Heart left ventricle (tissue), 16 donors: ENCODE measurements around the gene LGALS7B. TPM values are rescaled to one million over a fixed set of nuclear protein-coding genes. Genes with fewer than 3 reads are reported as not detected.
A peak's percentile ranks its signal among the peaks of the same experiment; 100 is the strongest.

Experiments used
- ATAC-seq, 4 donors: fragments of 200-7000 bp; cut with Tn5 transposase; one replicate each; pipeline ENCODE4 v1.9.1; 2020 to 2022; ENCODE audit warnings: moderate library complexity in 4 of 4, mild to moderate bottlenecking in 3 of 4, moderate number of reproducible peaks in 1 of 4
- DNase-seq, 5 donors: peaks; one replicate each; pipeline ENCODE4 v3.0.0-alpha.2; 2020
- H3K27ac ChIP-seq, 12 donors: fragments of 200-600 bp; sonication (generic) in 4 of 12; one replicate each; pipeline versions ENCODE4 v1.5.0 to v1.8.0; 2016 to 2022; ENCODE audit warnings: mild to moderate bottlenecking in 2 of 12
- H3K27me3 ChIP-seq, 9 donors: fragments of 200-600 bp; sonication (generic) in 2 of 9; one replicate each; pipeline versions ENCODE4 v1.5.1 to v1.8.0; 2016 to 2022; ENCODE audit warnings: mild to moderate bottlenecking in 3 of 9
- H3K36me3 ChIP-seq, 9 donors: fragments of 200-600 bp; sonication (generic) in 2 of 9; one replicate each; pipeline versions ENCODE4 v1.5.0 to v1.8.0; 2018 to 2022; ENCODE audit warnings: mild to moderate bottlenecking in 2 of 9
- H3K4me1 ChIP-seq, 12 donors: fragments of 200-600 bp; sonication (generic) in 4 of 12; one replicate each; pipeline versions ENCODE4 v1.5.0 to v1.8.0; 2016 to 2022; ENCODE audit warnings: mild to moderate bottlenecking in 3 of 12
- H3K4me3 ChIP-seq, 12 donors: fragments of 200-600 bp; sonication (generic) in 4 of 12; one replicate each; pipeline versions ENCODE4 v1.5.0 to v1.8.0; 2017 to 2022; ENCODE audit warnings: mild to moderate bottlenecking in 9 of 12, moderate library complexity in 4 of 12
- H3K9me3 ChIP-seq, 12 donors: fragments of 200-600 bp; sonication (generic) in 4 of 12; one replicate each; pipeline versions ENCODE4 v1.5.0 to v1.8.0; 2016 to 2022; ENCODE audit warnings: mild to moderate bottlenecking in 1 of 12
- CTCF ChIP-seq, 12 donors: fragments of 200-600 bp; sonication (generic) in 4 of 12; IDR thresholded peaks; one replicate each; pipeline versions ENCODE4 v1.5.0 to v1.8.0; 2018 to 2022; ENCODE audit warnings: antibody characterized with exemption in 12 of 12, mild to moderate bottlenecking in 5 of 12
- POLR2A ChIP-seq, 2 donors: fragments of 450-650 bp; IDR thresholded peaks; one replicate each; pipeline ENCODE4 v1.6.1; 2017; ENCODE audit warnings: antibody characterized with exemption in 2 of 2, mild to moderate bottlenecking in 2 of 2, moderate library complexity in 2 of 2
- WGBS, 4 donors: extraction: QIAGEN DNeasy Blood & Tissue Kit in 2 of 4; methylation state at CpG; one replicate each; pipeline versions ENCODE4 v1.1.5 to v1.1.7; 2013 to 2018; 5-methylcytosine and 5-hydroxymethylcytosine counted together
- intact Hi-C, 10 donors: fragments of 100-400 bp; cut with DNase I; formaldehyde crosslinking; loops; one replicate each; pipeline versions ENCODE4 v1.11.1 to v1.14.2; 2022
- polyA plus RNA-seq, 2 donors: library from polyadenylated mRNA; stranded (reverse); fragments of 200-250 nt; gene quantifications; one replicate each; pipeline ENCODE4 v1.2.3, GENCODE V29; 2013
- total RNA-seq, 9 donors: library from RNA; depleted of rRNA in 2 of 9; stranded (reverse); fragments of >200 nt in 2 of 9; fragmentation: NEBNext Ultra II Directional in 3 of 9; extraction: Animal tissue kit (Norgen Biotek cat#: 25700) in 3 of 9; gene quantifications; one replicate each; pipeline versions ENCODE4 v1.1.0 to v1.2.4, GENCODE V29; 2016 to 2023
- donor health status: ischemic (EF 13 %, LVEDD 7.1; RV severe dilation, severe dysfunction).
- donor health status: healthy with polysubstance abuse.
- donor health status: DM: no; HTN: yes; CAD: no.
- donor health status: DM: no; HTN: no; CAD: no.
- donor health status: ischemic (EF 25% LVEDD 6.9; RV normal size, moderate dysfunction).
- donor health status: ischemic (EF 25% LVEDD 5.7; RV mildly dilated, moderate dysfunction).
- donor health status: healthy.
- donor health status: DM: yes; HTN: yes; CAD: no.
- donor health status: ischemic (EF 35%, LVEDD 5.7; RV mildly dilated, moderate dysfunction).
- donor health status: nonischemic (EF 11% LVEDD 7.7; RV severe dilation, severe dysfunction).
- donor health status: DM: yes; HTN: yes; CAD: no.
- donor health status: PGD.
- donor health status: ischemic (EF 29% LVEDD 5.4; RV normal size, mild dysfunction).
- donor health status: nonischemic (EF 23%, LVEDD 6.1; RV moderate dilation, normal function).

The LGALS7B gene
- total and polyA plus RNA-seq, 11 donors: not detected

DNA sequence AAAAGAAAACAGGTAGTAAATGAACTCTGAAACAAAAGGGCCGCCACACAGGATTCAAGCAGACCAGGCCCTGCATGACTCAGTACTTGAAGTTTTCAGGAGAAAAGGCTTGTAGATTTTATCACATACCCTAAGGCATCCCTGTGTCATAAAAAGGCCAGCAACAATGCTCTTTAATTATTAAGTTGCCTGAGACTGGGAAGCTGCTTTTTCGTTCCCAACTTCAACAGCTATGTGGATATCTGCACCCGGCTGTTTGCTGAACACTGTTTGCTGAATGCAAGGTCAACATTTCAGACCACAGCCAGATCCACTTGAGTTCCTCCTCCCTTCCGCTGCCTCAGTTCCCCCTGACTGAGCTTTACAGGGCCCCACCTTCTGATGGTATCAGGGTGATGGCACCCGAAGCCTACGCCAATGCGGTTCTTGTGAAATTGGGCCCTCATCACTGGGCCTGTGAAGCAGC, 48.7 kb downstream of the LGALS7B start:
- H3K27ac ChIP-seq: no peak overlapping the region
- H3K27me3 ChIP-seq: no peaks in the 10 kb centered on the region
- peaks cover 0 to 18% (median 1%) of the 10 kb centered on the region in 12 donors for H3K4me1 ChIP-seq
- DNase-seq (peak in 1 of 5 donors; percentile 9), ATAC-seq (no peak)
- H3K36me3 ChIP-seq: peaks cover 7 to 83% (median 75%) of the 10 kb centered on the region in 9 donors
- intact Hi-C loops: loop anchor here in 6 of 10 donors (5.0 to 10.0 kb wide), 6 partner anchors 57 to 203 kb away; partner anchors contain the start of genes NFKBIB (in 1 of the 6) and SIRT2 (in 1 of the 6)
- WGBS, 4 donors: 86 to 93% (median 92%) methylated on average over 7 of the region's 7 CpGs
- H3K4me3 ChIP-seq: no peak overlapping the region
- TF ChIP-seq POLR2A (IDR thresholded peaks at IDR 0.05): no peak
- no peak for TF ChIP-seq CTCF (IDR thresholded peaks at IDR 0.05)
- H3K9me3 ChIP-seq: no peaks in the 10 kb centered on the region

DNA sequence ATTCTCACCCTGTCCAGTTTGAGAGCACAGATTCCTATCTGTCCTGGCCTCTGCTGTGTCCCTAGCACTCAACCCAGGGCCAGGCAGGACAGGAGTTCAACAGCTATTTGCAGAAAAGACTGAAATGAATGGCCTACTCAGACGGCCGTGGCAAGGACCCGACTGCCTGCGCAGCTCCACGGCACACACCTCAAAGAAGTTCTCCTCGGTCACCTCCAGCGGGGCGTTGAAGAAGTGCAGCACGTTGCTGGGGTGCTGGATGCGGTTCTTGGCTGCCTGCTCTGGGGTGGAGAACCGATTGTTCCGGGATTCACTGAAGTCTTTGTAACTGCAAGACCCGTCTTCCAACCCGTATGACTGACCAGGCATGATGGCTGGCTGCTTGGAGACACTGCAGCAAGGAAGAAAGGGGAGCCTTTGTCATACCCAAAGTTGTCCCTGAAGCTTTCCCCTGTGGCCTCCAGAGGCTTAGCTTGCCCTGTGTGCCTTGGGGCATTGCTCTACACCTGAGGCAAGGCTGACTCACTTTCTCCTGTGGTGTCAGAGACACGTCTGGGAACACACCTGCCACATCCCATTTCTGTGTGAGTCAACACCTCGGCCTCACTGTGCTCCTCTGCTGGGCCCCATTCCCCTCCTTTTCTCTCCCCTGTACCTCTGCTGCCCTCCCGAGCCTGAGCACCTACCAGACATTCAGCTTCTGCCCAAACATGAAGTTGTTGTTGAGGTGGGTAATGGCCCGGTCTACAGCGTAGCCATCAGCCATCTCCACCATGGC, 49.4 kb downstream of the LGALS7B start:
- DNase-seq: peak in 1 of 5 donors; percentile 11
- no peak overlapping the region for H3K4me3 ChIP-seq
- no peaks in the 10 kb centered on the region for H3K9me3 ChIP-seq
- TF ChIP-seq CTCF (IDR thresholded peaks at IDR 0.05): no peak
- TF ChIP-seq POLR2A (IDR thresholded peaks at IDR 0.05): no peak
- intact Hi-C loops: loop anchor here in 6 of 10 donors (5.0 to 10.0 kb wide), 6 partner anchors 56 to 204 kb away; partner anchors contain the start of genes NFKBIB (in 1 of the 6) and SIRT2 (in 1 of the 6)
- WGBS, 4 donors: 75 to 88% (median 84%) methylated on average over 14 to 19 of the region's 19 CpGs
- H3K36me3 ChIP-seq: peaks cover 7 to 90% (median 82%) of the 10 kb centered on the region in 9 donors
- peaks cover 0 to 17% (median 0%) of the 10 kb centered on the region in 12 donors for H3K4me1 ChIP-seq
- ATAC-seq: no peak
- no peaks in the 10 kb centered on the region for H3K27me3 ChIP-seq
- H3K27ac ChIP-seq: peak overlapping the region in 1 of 12 donors; percentile 3

DNA sequence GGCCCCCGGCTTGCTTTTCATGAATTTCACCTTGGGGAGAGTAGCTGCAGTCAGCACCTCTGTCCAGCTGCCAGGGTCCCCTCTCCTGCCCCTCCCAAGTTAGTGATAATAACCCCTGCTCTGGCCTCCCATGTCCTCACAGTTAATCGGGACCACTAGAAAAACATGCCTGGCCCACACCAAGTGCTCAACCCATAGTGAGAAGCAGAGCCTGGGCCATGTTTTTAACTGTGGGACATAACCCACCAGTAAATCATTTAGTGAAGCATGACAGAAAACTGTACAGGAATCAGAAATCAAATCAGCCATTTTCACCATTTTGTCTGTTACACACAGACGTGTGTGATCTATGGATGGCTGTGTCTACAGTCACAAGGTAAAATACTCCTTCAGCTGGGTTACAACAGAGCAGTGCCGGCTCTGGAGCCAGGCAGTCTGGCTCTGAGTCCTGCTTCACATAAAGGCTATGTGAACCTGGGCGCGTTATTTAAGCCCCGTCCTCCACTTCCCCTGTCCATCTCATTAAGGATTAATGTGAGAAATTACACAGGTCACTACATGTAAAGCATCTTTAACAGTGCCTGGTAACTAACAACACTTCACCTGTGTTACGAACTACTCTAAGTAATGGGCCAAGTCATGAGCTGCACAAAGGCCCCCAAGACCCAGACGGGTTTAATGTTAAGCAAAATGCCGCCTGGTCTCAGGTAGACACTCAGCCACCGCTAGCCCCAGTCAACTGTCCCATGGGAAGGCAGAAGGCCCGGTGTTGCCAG, 50.2 kb downstream of the LGALS7B start:
- intact Hi-C loops: loop anchor here in 6 of 10 donors (5.0 to 10.0 kb wide), 6 partner anchors 56 to 204 kb away; partner anchors contain the start of genes NFKBIB (in 1 of the 6) and SIRT2 (in 1 of the 6)
- Histone ChIP-seq H3K36me3 (peaks cover 7 to 97% (median 90%) of the 10 kb centered on the region in 9 donors), H3K27me3 (no peaks in the 10 kb centered on the region), H3K27ac (peak overlapping the region in 1 of 12 donors; percentile 20), H3K4me3 (no peak overlapping the region), H3K9me3 (no peaks in the 10 kb centered on the region), H3K4me1 (peaks cover 0 to 22% (median 2%) of the 10 kb centered on the region in 12 donors)
- ATAC-seq (no peak), DNase-seq (peak in 1 of 5 donors; percentile 1)
- TF ChIP-seq POLR2A (IDR thresholded peaks at IDR 0.05): no peak
- TF ChIP-seq CTCF (IDR thresholded peaks at IDR 0.05): no peak
- 79 to 83% (median 82%) methylated on average over 12 of the region's 12 CpGs for WGBS, 4 donors
